ENCODE results near the gene CDHR1.

DNA sequence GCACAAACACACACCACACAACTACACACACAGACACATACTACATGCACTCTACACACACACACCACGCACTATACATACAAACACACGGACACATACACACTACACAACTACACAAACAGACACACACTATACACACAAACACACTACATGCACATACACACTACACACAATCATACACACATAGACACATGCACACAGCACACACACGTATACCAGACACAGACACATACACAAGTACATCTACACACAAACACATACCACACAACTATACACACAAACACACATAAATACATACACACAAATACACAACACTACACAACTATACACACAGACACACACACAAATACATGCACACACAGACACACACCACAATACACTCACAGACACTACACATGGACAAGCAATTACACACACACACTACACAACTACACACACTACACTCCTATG, 16.2 kb upstream of the CDHR1 start:
- TF ChIP-seq SUZ12 (IDR thresholded peaks at IDR 0.05; ENCODE audit: extremely low read depth, insufficient read depth, insufficient read length) (no peak), ZNF274 (IDR thresholded peaks at IDR 0.05; ENCODE audit: low read depth, low read length) (no peak), YY1 (IDR thresholded peaks at IDR 0.05; ENCODE audit: insufficient read depth, insufficient read length) (no peak)

Measured in NT2/D1 (cell line).